Keratinocyte (primary cell): ENCODE data around the gene GPR39. TPM values are rescaled to one million over a fixed set of nuclear protein-coding genes. Genes with fewer than 3 reads are reported as not detected.

ENCODE experiments used
- DNase-seq: peaks from one replicate; pipeline ENCODE4 v3.0.0-alpha.2; 2011; ENCODE audit warnings: low read depth, missing footprints, low spot score
- FAIRE-seq: peaks from 2 replicates; lab custom pipeline; 2011; peaks lifted over from hg19 to GRCh38; lab: Jason Lieb, UNC
- H2AFZ ChIP-seq: 2 replicates; pipeline ENCODE4 v1.6.0; 2012; ENCODE audit warnings: low read length, control low read depth, inconsistent platforms; ENCODE audit not compliant: control insufficient read depth
- H3K27ac ChIP-seq: 2 replicates; pipeline ENCODE4 v1.5.1; 2011; ENCODE audit warnings: low read length; ENCODE audit not compliant: control insufficient read depth, insufficient read depth
- H3K27me3 ChIP-seq: 3 replicates; pipeline ENCODE4 v1.6.0; 2011; ENCODE audit warnings: low read length; ENCODE audit not compliant: control insufficient read depth, insufficient read depth; ENCODE audit errors: extremely low read depth
- H3K36me3 ChIP-seq, 2 experiments: 2 replicates in 1 of 2; 3 replicates in 1 of 2; pipeline ENCODE4 v1.5.1; 2011; ENCODE audit warnings: low read length in 2 of 2, mild to moderate bottlenecking in 1 of 2; ENCODE audit not compliant: control insufficient read depth in 2 of 2, insufficient read depth in 2 of 2; ENCODE audit errors: extremely low read depth in 1 of 2
- H3K4me1 ChIP-seq: 3 replicates; pipeline ENCODE4 v1.5.1; 2011; ENCODE audit warnings: low read length; ENCODE audit not compliant: control insufficient read depth, insufficient read depth; ENCODE audit errors: extremely low read depth
- H3K4me2 ChIP-seq: 3 replicates; pipeline ENCODE4 v1.6.0; 2011; ENCODE audit warnings: low read depth, low read length; ENCODE audit not compliant: control insufficient read depth, insufficient read depth; ENCODE audit errors: extremely low read depth
- H3K4me3 ChIP-seq, 3 experiments: fragments of 200-600 bp in 1 of 3; sonication (generic) in 1 of 3; 2 replicates in 2 of 3; 3 replicates in 1 of 3; pipeline ENCODE4 v1.5.1; 2011 to 2016; ENCODE audit warnings: low read length in 3 of 3, mild to moderate bottlenecking in 3 of 3, control low read depth in 2 of 3, inconsistent platforms in 1 of 3, low read depth in 1 of 3, mixed read lengths in 1 of 3, mixed run types in 1 of 3, moderate library complexity in 1 of 3; ENCODE audit not compliant: control insufficient read depth in 2 of 3, insufficient read depth in 2 of 3; ENCODE audit errors: extremely low read depth in 1 of 3
- H3K79me2 ChIP-seq: 2 replicates; pipeline ENCODE4 v1.6.0; 2012; ENCODE audit warnings: low read length; ENCODE audit not compliant: control insufficient read depth, insufficient read depth
- H3K9ac ChIP-seq: 3 replicates; pipeline ENCODE4 v1.6.0; 2011; ENCODE audit warnings: low read length; ENCODE audit not compliant: control insufficient read depth, insufficient read depth; ENCODE audit errors: extremely low read depth
- H3K9me1 ChIP-seq: 3 replicates; pipeline ENCODE4 v1.6.0; 2011; ENCODE audit warnings: low read length; ENCODE audit not compliant: control insufficient read depth, insufficient read depth; ENCODE audit errors: extremely low read depth
- H3K9me3 ChIP-seq: 2 replicates; pipeline ENCODE4 v1.5.1; 2012; ENCODE audit warnings: low read depth, low read length; ENCODE audit not compliant: control insufficient read depth
- H4K20me1 ChIP-seq: 3 replicates; pipeline ENCODE4 v1.6.0; 2011; ENCODE audit warnings: low read length; ENCODE audit not compliant: control insufficient read depth, insufficient read depth; ENCODE audit errors: extremely low read depth
- EZH2 ChIP-seq: IDR thresholded peaks from one replicate; pipeline ENCODE4 v1.6.1; 2012; ENCODE audit warnings: inconsistent platforms, mild to moderate bottlenecking, low read length, moderate library complexity
- dilution Hi-C: fragments of 300-500 bp; cut with MboI; formaldehyde crosslinking; loops from one replicate; pipeline ENCODE4 v1.7.0; 2020; ENCODE audit warnings: low sequenced_read_pairs; ENCODE audit not compliant: extremely low pct_ligation_motif_present
- polyA plus RNA-seq, 5 experiments: library from polyadenylated mRNA; depleted of rRNA in 3 of 5; stranded (reverse) in 3 of 5; stranded (forward) in 1 of 5; unstranded in 1 of 5; fragments of >200 nt; gene quantifications; 1 replicate in 1 of 5; 2 replicates in 3 of 5; 3 replicates in 1 of 5; pipeline versions ENCODE4 v1.2.1 to v1.2.3, GENCODE V29; 2011 to 2012; ENCODE audit warnings: missing spikeins in 2 of 5, low read depth in 1 of 5, low replicate concordance in 1 of 5
- TF ChIP-seq, protein P1 (sequence below), 3 experiments: IDR thresholded peaks in 1 of 3; conservative IDR thresholded peaks in 1 of 3; optimal IDR thresholded peaks in 1 of 3; 2 replicates in 2 of 3; 3 replicates in 1 of 3; pipeline versions ENCODE3 to v1.5.1; 2011; ENCODE audit warnings: low read length in 3 of 3, mild to moderate bottlenecking in 3 of 3, moderate library complexity in 2 of 3, control low read depth in 1 of 3, inconsistent platforms in 1 of 3; ENCODE audit not compliant: insufficient read depth in 2 of 3; ENCODE audit errors: extremely low read depth in 1 of 3

Gene GPR39
- polyA plus RNA-seq, 1 donor (not counting 4 experiments of a cell fraction or from before 2014, with no cell fraction given): 4.7 TPM

GRCh38 chr2:132426656-132427055 is 10.1 kb downstream of the GPR39 start:
- Histone ChIP-seq H3K27me3 (no peaks in the 10 kb centered on the region), H3K9ac (no peak overlapping the region), H3K79me2 (no peaks in the 10 kb centered on the region), H3K27ac (no peak overlapping the region), H4K20me1 (no peaks in the 10 kb centered on the region), H3K4me3 (no peak overlapping the region), H3K4me1 (peaks cover 25% of the 10 kb centered on the region), H2AFZ (no peak overlapping the region), H3K9me3 (no peaks in the 10 kb centered on the region), H3K36me3 (no peaks in the 10 kb centered on the region), H3K9me1 (no peaks in the 10 kb centered on the region), H3K4me2 (no peak overlapping the region)
- TF ChIP-seq, protein P1, sequence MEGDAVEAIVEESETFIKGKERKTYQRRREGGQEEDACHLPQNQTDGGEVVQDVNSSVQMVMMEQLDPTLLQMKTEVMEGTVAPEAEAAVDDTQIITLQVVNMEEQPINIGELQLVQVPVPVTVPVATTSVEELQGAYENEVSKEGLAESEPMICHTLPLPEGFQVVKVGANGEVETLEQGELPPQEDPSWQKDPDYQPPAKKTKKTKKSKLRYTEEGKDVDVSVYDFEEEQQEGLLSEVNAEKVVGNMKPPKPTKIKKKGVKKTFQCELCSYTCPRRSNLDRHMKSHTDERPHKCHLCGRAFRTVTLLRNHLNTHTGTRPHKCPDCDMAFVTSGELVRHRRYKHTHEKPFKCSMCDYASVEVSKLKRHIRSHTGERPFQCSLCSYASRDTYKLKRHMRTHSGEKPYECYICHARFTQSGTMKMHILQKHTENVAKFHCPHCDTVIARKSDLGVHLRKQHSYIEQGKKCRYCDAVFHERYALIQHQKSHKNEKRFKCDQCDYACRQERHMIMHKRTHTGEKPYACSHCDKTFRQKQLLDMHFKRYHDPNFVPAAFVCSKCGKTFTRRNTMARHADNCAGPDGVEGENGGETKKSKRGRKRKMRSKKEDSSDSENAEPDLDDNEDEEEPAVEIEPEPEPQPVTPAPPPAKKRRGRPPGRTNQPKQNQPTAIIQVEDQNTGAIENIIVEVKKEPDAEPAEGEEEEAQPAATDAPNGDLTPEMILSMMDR (optimal IDR thresholded peaks at IDR 0.05 in 1 of 3, IDR thresholded peaks at IDR 0.05 in 1 of 3, conservative IDR thresholded peaks at IDR 0.05 in 1 of 3; ENCODE audit: extremely low read depth in 1 of 3, insufficient read depth in 2 of 3, low read length in 3 of 3): no peak
- TF ChIP-seq EZH2: no peak
- dilution Hi-C loops: no loop called here
- DNase-seq (no peak), FAIRE-seq (no peak)

DNA sequence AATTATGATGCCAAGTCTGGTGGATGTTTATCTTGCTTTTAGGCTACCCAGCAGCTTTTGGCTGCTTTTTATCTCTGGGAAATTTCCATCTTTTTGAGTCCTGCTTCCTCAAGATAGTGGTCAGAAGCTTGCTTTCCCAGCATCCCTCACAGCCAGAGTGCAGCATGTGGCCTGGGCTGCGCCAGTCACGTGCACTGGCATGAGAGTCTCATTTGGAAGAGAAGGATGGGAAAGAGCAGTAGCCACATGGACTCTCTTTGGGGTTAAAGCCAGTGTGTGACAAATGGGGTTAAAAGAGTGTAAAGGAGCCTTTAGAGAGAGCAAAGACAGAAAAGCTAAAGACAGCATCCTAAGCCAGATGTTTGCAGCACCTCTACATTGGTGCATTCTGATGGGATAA is 12.7 kb downstream of the GPR39 start:
- Histone ChIP-seq H3K9me1 (no peaks in the 10 kb centered on the region), H3K36me3 (peaks cover 0 to 3% of the 10 kb centered on the region in 2 experiments), H3K27me3 (no peaks in the 10 kb centered on the region), H3K4me2 (no peak overlapping the region), H2AFZ (no peak overlapping the region), H3K4me1 (peaks cover 21% of the 10 kb centered on the region), H3K9ac (no peak overlapping the region), H3K4me3 (no peak overlapping the region), H3K9me3 (peaks cover 1% of the 10 kb centered on the region), H3K27ac (peak overlapping the region; percentile 61), H3K79me2 (no peaks in the 10 kb centered on the region), H4K20me1 (no peaks in the 10 kb centered on the region)
- DNase-seq (no peak), FAIRE-seq (no peak)
- TF ChIP-seq EZH2: no peak
- TF ChIP-seq, protein P1 (optimal IDR thresholded peaks at IDR 0.05 in 1 of 3, IDR thresholded peaks at IDR 0.05 in 1 of 3, conservative IDR thresholded peaks at IDR 0.05 in 1 of 3; ENCODE audit: extremely low read depth in 1 of 3, insufficient read depth in 2 of 3, low read length in 3 of 3): no peak
- dilution Hi-C loops: no loop called here
